WTC11 (cell line): ENCODE data around the gene B3GALNT2. TPM values are rescaled to one million over a fixed set of nuclear protein-coding genes. Genes with fewer than 3 reads are reported as not detected.

Experiments
- ATAC-seq: fragments of 200-7000 bp; cut with Tn5 transposase; 2 replicates; pipeline ENCODE4 v1.10.0; 2021; ENCODE audit warnings: mild to moderate bottlenecking, moderate library complexity
- CTCF ChIA-PET: fragments of 300-600 bp; sonication (Branson Sonifier 250); formaldehyde crosslinking; loops from one replicate; lab custom pipeline; 2021; ENCODE audit warnings: antibody characterized with exemption; lab: Charles Lee
- POLR2A ChIA-PET: fragments of 350-600 bp; sonication (Branson Sonifier 250); formaldehyde crosslinking; loops from one replicate; lab custom pipeline; 2021; ENCODE audit warnings: antibody characterized with exemption; lab: Charles Lee
- DNase-seq: peaks from one replicate; pipeline ENCODE4 v3.0.0; 2021; ENCODE audit warnings: low spot score
- H3K27ac Mint-ChIP-seq: 2 replicates; pipeline ENCODE4 v1.8.0; 2021; ENCODE audit warnings: mixed read lengths
- H3K27me3 Mint-ChIP-seq: 2 replicates; pipeline ENCODE4 v1.8.0; 2021; ENCODE audit warnings: low read depth, mild to moderate bottlenecking, moderate library complexity, mixed read lengths
- H3K36me3 Mint-ChIP-seq: 2 replicates; pipeline ENCODE4 v1.8.0; 2021; ENCODE audit warnings: mixed read lengths
- H3K4me1 Mint-ChIP-seq: 2 replicates; pipeline ENCODE4 v1.8.0; 2022; ENCODE audit warnings: mixed read lengths
- H3K4me3 Mint-ChIP-seq: 2 replicates; pipeline ENCODE4 v1.8.0; 2021; ENCODE audit warnings: mild to moderate bottlenecking, moderate library complexity, mixed read lengths
- H3K9me3 Mint-ChIP-seq: 2 replicates; pipeline ENCODE4 v1.8.0; 2021; ENCODE audit warnings: mixed read lengths
- ATF1 ChIP-seq: sonication (generic); formaldehyde crosslinking; IDR thresholded peaks from 2 replicates; pipeline ENCODE4 v1.8.1; 2023; ENCODE audit warnings: mild to moderate bottlenecking, moderate library complexity, missing genetic modification reagents
- NR1H2 ChIP-seq: sonication (generic); formaldehyde crosslinking; IDR thresholded peaks from 2 replicates; pipeline ENCODE4 v1.9.0; 2021; ENCODE audit warnings: mild to moderate bottlenecking, moderate library complexity, missing genetic modification reagents
- RORB ChIP-seq: fragments of 250-450 bp; sonication (Bioruptor Pico); IDR thresholded peaks from 2 replicates; pipeline ENCODE4 v1.9.0; 2021; ENCODE audit warnings: mild to moderate bottlenecking
- TCF7 ChIP-seq: sonication (generic); formaldehyde crosslinking; IDR thresholded peaks from 2 replicates; pipeline ENCODE4 v1.8.0; 2022; ENCODE audit warnings: mild to moderate bottlenecking, low read depth, missing genetic modification reagents, moderate library complexity
- TP53 ChIP-seq: sonication (generic); formaldehyde crosslinking; IDR thresholded peaks from 2 replicates; pipeline ENCODE4 v1.8.1; 2023; ENCODE audit warnings: mild to moderate bottlenecking, missing genetic modification reagents
- ZNF219 ChIP-seq: sonication (generic); formaldehyde crosslinking; IDR thresholded peaks from 2 replicates; pipeline ENCODE4 v1.8.0; 2023; ENCODE audit warnings: missing genetic modification reagents, mild to moderate bottlenecking, borderline replicate concordance
- ZNF232 ChIP-seq: sonication (generic); formaldehyde crosslinking; IDR thresholded peaks from 2 replicates; pipeline ENCODE4 v1.8.0; 2022; ENCODE audit warnings: mild to moderate bottlenecking, missing genetic modification reagents
- ZNF671 ChIP-seq: fragments of 250-450 bp; sonication (Bioruptor Pico); IDR thresholded peaks from 2 replicates; pipeline ENCODE4 v1.8.0; 2021; ENCODE audit warnings: mild to moderate bottlenecking
- total RNA-seq: library from RNA; stranded (reverse); gene quantifications from 3 replicates; pipeline ENCODE4 v1.2.3, GENCODE V29; 2021
- TF ChIP-seq, protein P1 (sequence below): sonication (generic); formaldehyde crosslinking; IDR thresholded peaks from 2 replicates; pipeline ENCODE4 v1.8.1; 2023; ENCODE audit warnings: mild to moderate bottlenecking, missing genetic modification reagents, moderate library complexity

Gene B3GALNT2
- total RNA-seq, 1 experiment from 2014 or later = 41.7 TPM

DNA sequence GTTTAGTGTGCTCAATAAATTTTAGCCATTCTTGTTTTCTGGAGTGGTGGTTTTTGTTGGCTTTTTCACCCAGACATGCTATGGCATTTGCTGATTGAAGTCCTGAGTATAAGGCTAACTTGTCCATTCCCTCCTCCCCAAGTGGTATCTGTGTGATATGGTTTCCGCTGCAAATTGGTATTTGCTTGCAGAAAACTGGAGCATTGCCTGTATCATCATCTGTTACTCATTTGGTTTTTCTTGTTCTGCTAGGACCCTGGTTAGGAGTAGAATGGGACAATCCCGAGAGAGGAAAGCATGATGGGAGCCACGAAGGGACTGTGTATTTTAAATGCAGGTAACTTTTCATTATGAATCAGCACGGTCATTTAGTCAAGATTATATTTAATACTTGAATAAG, 103.0 kb downstream of the B3GALNT2 start:
- CTCF ChIA-PET = no interaction called here
- POLR2A ChIA-PET = no interaction called here
- DNase-seq (no peak), ATAC-seq (no peak)
- Mint-ChIP-seq H3K4me3 (no peak overlapping the region), H3K36me3 (peaks cover 10% of the 10 kb centered on the region), H3K4me1 (peaks cover 9% of the 10 kb centered on the region), H3K27me3 (no peaks in the 10 kb centered on the region), H3K9me3 (peaks cover 5% of the 10 kb centered on the region), H3K27ac (peak overlapping the region; percentile 72)
- TF ChIP-seq ATF1 (CRISPR knock-in tag) = no peak
- TF ChIP-seq, protein P1, sequence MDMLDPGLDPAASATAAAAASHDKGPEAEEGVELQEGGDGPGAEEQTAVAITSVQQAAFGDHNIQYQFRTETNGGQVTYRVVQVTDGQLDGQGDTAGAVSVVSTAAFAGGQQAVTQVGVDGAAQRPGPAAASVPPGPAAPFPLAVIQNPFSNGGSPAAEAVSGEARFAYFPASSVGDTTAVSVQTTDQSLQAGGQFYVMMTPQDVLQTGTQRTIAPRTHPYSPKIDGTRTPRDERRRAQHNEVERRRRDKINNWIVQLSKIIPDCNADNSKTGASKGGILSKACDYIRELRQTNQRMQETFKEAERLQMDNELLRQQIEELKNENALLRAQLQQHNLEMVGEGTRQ (CRISPR knock-in tag) = no peak
- no peak for TF ChIP-seq ZNF232 (CRISPR knock-in tag)
- TF ChIP-seq ZNF219 (CRISPR knock-in tag) = no peak
- no peak for TF ChIP-seq TCF7 (CRISPR knock-in tag)
- TF ChIP-seq RORB (CRISPR knock-in tag) = no peak
- TF ChIP-seq NR1H2 = no peak
- TF ChIP-seq TP53 (CRISPR knock-in tag) = no peak
- no peak for TF ChIP-seq ZNF671 (CRISPR knock-in tag)

Other genes with a start within 250 kb of the B3GALNT2 start
- 30.2 to 35.7 TPM (median 32.8 TPM) in 3 replicates for gene ARID4B, start 176.3 kb downstream of the B3GALNT2 start, total RNA-seq
- gene GGPS1, start 175.9 kb downstream of the B3GALNT2 start, total RNA-seq = 37.3 to 43.5 TPM (median 39.2 TPM) in 3 replicates
- gene TBCE, start 137.0 kb downstream of the B3GALNT2 start, total RNA-seq = 33.3 to 40.1 TPM (median 34.8 TPM) in 3 replicates
- gene GNG4, start 145.3 kb upstream of the B3GALNT2 start, total RNA-seq = 38.3 to 40.9 TPM (median 40.8 TPM) in 3 replicates